ENCODE measurements around the gene ETS1.

GRCh38 chr11:128581561-128582272 is 5.6 kb downstream of the ETS1 start:
- TF ChIP-seq EZH2phosphoT487 (IDR thresholded peaks at IDR 0.05; ENCODE audit: low read depth) = no peak
- no peak for TF ChIP-seq CTCF (IDR thresholded peaks at IDR 0.05; ENCODE audit: low read depth, low read length)
